Transverse colon (tissue), 4 donors: ENCODE data around the gene CRB2. TPM values are rescaled to one million over a fixed set of nuclear protein-coding genes. Genes with fewer than 3 reads are reported as not detected.

ENCODE experiments used
- DNase-seq: peaks from one replicate; pipeline ENCODE4 v3.0.0-alpha.2; 2019
- H3K27ac ChIP-seq, 4 donors: fragments of 200-600 bp; sonication (generic); 2 replicates each; pipeline ENCODE4 v1.5.1; 2016 to 2018; ENCODE audit warnings: inconsistent platforms in 4 of 4
- H3K27me3 ChIP-seq: fragments of 200-600 bp; sonication (generic); 2 replicates; pipeline ENCODE4 v1.5.1; 2017; ENCODE audit warnings: inconsistent platforms
- H3K36me3 ChIP-seq, 4 donors: fragments of 200-600 bp; sonication (generic); 2 replicates each; pipeline ENCODE4 v1.5.1; 2017 to 2019; ENCODE audit warnings: inconsistent platforms in 4 of 4
- H3K4me1 ChIP-seq, 4 donors: fragments of 200-600 bp; sonication (generic); 2 replicates each; pipeline ENCODE4 v1.5.1; 2017 to 2020; ENCODE audit warnings: inconsistent platforms in 4 of 4
- H3K4me3 ChIP-seq, 4 donors: fragments of 200-600 bp; sonication (generic); 1 replicate in 1 of 4; 2 replicates in 3 of 4; pipeline versions ENCODE4 v1.5.1 to v1.6.1; 2017 to 2019; ENCODE audit warnings: inconsistent platforms in 4 of 4
- H3K9me3 ChIP-seq, 2 donors: fragments of 200-600 bp; sonication (generic); 2 replicates each; pipeline ENCODE4 v1.5.1; 2017 to 2019; ENCODE audit warnings: inconsistent platforms in 2 of 2
- EP300 ChIP-seq: sonication (generic); formaldehyde crosslinking; IDR thresholded peaks from one replicate; pipeline ENCODE4 v1.6.1; 2017; ENCODE audit warnings: antibody characterized with exemption, low read depth
- POLR2A ChIP-seq: fragments of 450-650 bp; IDR thresholded peaks from one replicate; pipeline ENCODE4 v1.6.1; 2016; ENCODE audit warnings: antibody characterized with exemption, mild to moderate bottlenecking, moderate library complexity
- POLR2AphosphoS5 ChIP-seq, 3 donors: sonication (generic); formaldehyde crosslinking; IDR thresholded peaks; one replicate each; pipeline ENCODE4 v1.6.1; 2016; ENCODE audit warnings: antibody characterized with exemption in 3 of 3
- WGBS, 2 donors: methylation state at CpG; one replicate each; pipeline ENCODE4 v1.1.5; 2018; ENCODE audit warnings: low coverage in 1 of 2; 5-methylcytosine and 5-hydroxymethylcytosine counted together
- in situ Hi-C, 4 donors: fragments of 200-750 bp; cut with MboI; loops; one replicate each; pipeline versions ENCODE4 v1.15.0 to v1.15.1; 2017; ENCODE audit warnings: low sequenced_read_pairs in 3 of 4, low pct_ligation_motif_present in 1 of 4, low pct_unique_long_range_greater_than_20kb in 1 of 4
- intact Hi-C: fragments of 100-400 bp; cut with DNase I; formaldehyde crosslinking; loops from one replicate; pipeline ENCODE4 v1.15.1; 2023; ENCODE audit warnings: low total_unique reads
- total RNA-seq, 4 donors: library from RNA; depleted of rRNA; stranded (reverse); fragments of >200 nt; gene quantifications; one replicate each; pipeline ENCODE4 v1.1.0, GENCODE V29; 2016
- TF ChIP-seq, protein P1 (sequence below), 5 experiments: fragments of 200-600 bp in 3 of 5; fragments of 450-650 bp in 2 of 5; sonication (generic) in 3 of 5; IDR thresholded peaks; 1 replicate in 2 of 5; 2 replicates in 3 of 5; pipeline ENCODE4 v1.5.1; 2016 to 2017; ENCODE audit warnings: antibody characterized with exemption in 5 of 5, inconsistent platforms in 3 of 5, mild to moderate bottlenecking in 2 of 5, moderate library complexity in 1 of 5

CRB2 gene
- under 1 TPM in 3 of 4 donors, not detected in 1; 0.32 to 0.82 (median 0.75) TPM for total RNA-seq

DNA sequence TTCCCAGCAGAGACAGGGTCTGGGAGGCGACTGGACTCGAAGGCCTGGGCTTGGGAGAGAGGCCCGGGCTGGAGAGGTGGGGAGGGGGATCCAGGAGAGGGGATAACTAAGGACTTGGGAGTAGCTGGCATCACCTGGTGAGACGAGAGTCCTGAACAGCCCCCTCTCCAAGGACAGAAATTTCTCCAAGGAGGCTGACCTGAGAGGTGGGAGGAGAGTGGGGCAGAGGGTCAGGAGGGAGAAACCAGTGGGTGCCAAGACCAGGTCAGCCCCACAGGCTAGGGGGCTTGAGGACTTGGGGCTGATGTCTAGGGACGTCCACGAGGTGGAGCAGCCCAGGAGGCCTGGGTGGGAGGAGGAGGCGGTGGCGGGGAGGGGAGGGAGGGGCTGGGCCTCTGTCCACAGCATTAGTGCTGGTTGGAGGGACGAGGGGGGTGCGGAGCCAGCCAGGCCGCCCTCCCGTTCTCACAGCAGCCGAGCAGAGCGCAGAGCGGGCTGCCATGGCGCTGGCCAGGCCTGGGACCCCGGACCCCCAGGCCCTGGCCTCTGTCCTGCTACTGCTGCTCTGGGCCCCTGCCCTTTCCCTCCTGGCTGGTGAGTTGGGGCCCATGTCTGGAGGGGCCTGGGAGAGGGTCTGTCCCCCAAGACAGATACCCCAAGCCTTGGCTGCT is at the start of gene CRB2:
Gene CRB2 (plus strand): TSS at position 437 of the 671 bp plus-strand sequence. CDS start 64 bp downstream, at position 501.
- 50 to 80% methylated on average over 2 to 16 of the region's 17 CpGs for WGBS, 2 donors
- intact Hi-C loops = loop anchor here (10.0 kb wide), 1 partner anchor 241 kb away; no protein-coding TSS in a partner anchor
- H3K4me3 ChIP-seq = no peak within 1 kb of the TSS

DNA sequence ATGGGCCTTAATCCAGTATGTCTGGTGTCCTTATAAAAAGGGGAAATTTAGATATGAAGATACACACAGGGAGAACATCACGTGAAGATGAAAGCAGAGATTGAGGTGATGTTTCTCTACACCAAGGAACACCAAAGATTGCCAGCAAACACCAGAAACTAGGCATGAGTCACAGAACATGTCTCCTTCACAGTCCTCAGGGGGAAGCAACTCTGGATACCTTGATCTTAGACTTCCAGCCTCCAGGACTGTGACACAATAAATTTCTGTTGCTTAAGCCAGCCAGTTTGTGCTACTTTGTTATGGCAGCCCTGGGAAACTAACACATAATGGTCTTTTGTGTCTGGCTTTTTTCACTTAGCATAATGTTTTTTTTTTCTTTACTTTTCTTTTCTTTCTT is 46.4 kb upstream of the CRB2 start:
- DNase-seq = no peak
- H3K27ac ChIP-seq = no peak overlapping the region
- H3K36me3 ChIP-seq = no peaks in the 10 kb centered on the region
- H3K4me3 ChIP-seq = no peak overlapping the region
- WGBS, 2 donors = 57% methylated on average over 1 of the region's 1 CpG; no CpG with 5 or more reads in 1 of the 2 donors
- TF ChIP-seq, protein P1, sequence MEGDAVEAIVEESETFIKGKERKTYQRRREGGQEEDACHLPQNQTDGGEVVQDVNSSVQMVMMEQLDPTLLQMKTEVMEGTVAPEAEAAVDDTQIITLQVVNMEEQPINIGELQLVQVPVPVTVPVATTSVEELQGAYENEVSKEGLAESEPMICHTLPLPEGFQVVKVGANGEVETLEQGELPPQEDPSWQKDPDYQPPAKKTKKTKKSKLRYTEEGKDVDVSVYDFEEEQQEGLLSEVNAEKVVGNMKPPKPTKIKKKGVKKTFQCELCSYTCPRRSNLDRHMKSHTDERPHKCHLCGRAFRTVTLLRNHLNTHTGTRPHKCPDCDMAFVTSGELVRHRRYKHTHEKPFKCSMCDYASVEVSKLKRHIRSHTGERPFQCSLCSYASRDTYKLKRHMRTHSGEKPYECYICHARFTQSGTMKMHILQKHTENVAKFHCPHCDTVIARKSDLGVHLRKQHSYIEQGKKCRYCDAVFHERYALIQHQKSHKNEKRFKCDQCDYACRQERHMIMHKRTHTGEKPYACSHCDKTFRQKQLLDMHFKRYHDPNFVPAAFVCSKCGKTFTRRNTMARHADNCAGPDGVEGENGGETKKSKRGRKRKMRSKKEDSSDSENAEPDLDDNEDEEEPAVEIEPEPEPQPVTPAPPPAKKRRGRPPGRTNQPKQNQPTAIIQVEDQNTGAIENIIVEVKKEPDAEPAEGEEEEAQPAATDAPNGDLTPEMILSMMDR (IDR thresholded peaks at IDR 0.05) = no peak
- TF ChIP-seq POLR2AphosphoS5 (IDR thresholded peaks at IDR 0.05) (no peak), EP300 (no peak)
- in situ Hi-C loops = no loop called here
- intact Hi-C loops = no loop called here
- H3K4me1 ChIP-seq = peaks cover 0 to 6% (median 0%) of the 10 kb centered on the region in 4 donors
- H3K27me3 ChIP-seq = no peaks in the 10 kb centered on the region
- no peaks in the 10 kb centered on the region for H3K9me3 ChIP-seq

More for the DNA sequence above, at the start of gene CRB2:
- no peaks in the 10 kb centered on the region for H3K9me3 ChIP-seq
- in situ Hi-C loops = loop anchor here in 1 of 4 donors (10.0 kb wide), 1 partner anchor 271 kb away; no protein-coding TSS in a partner anchor
- TF ChIP-seq EP300 = no peak
- no peak for TF ChIP-seq POLR2A
- TF ChIP-seq POLR2AphosphoS5 (IDR thresholded peaks at IDR 0.05) = no peak
- TF ChIP-seq, protein P1 (IDR thresholded peaks at IDR 0.05) = no peak
- no peaks in the 10 kb centered on the region for H3K27me3 ChIP-seq
- no peak within 1 kb of the TSS for H3K27ac ChIP-seq
- peaks cover 3 to 41% (median 19%) of the 10 kb centered on the region in 4 donors for H3K4me1 ChIP-seq
- no peak for DNase-seq
- H3K36me3 ChIP-seq = no peaks in the 10 kb centered on the region

DNA sequence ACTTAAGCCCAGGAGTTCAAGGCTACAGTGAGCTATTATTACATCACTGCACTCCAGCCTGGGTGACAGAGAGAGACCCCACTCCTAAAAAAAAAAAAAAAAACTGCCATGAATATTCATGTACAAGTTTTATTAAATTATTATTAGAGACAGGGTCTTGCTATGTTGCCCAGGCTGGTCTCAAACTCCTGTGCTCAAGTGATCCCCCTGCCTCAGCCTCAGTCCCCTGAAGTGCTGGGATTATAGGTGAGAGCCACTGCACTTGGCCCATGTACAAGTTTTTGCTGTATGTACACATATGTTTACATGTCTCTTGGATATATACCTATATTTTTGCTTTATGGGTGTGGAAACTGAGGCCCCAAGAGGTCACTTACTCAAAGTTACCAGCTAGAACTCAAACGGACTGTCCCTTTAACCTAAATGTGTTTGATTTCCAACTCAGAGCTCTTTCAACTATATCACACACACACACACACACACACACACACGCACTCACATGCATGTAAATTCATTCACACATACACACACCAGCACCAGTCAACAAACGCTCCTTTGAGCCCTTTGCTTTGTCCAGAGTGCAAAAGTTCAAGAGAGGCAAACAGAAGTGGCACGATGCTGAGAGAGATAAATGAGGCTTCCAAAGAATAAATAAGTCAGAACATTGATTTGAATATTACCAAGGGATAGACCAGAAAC is 45.3 kb upstream of the CRB2 start:
- no peaks in the 10 kb centered on the region for H3K9me3 ChIP-seq
- 54 to 68% methylated on average over 3 to 4 of the region's 4 CpGs for WGBS, 2 donors
- intact Hi-C loops (no loop called here), in situ Hi-C loops (no loop called here)
- no peak overlapping the region for H3K27ac ChIP-seq
- TF ChIP-seq POLR2AphosphoS5 (IDR thresholded peaks at IDR 0.05) = no peak
- TF ChIP-seq POLR2A = no peak
- no peak for TF ChIP-seq EP300
- TF ChIP-seq, protein P1 (IDR thresholded peaks at IDR 0.05) = no peak
- H3K4me1 ChIP-seq = no peaks in the 10 kb centered on the region
- no peaks in the 10 kb centered on the region for H3K27me3 ChIP-seq
- no peaks in the 10 kb centered on the region for H3K36me3 ChIP-seq
- no peak for DNase-seq
- no peak overlapping the region for H3K4me3 ChIP-seq

DNA sequence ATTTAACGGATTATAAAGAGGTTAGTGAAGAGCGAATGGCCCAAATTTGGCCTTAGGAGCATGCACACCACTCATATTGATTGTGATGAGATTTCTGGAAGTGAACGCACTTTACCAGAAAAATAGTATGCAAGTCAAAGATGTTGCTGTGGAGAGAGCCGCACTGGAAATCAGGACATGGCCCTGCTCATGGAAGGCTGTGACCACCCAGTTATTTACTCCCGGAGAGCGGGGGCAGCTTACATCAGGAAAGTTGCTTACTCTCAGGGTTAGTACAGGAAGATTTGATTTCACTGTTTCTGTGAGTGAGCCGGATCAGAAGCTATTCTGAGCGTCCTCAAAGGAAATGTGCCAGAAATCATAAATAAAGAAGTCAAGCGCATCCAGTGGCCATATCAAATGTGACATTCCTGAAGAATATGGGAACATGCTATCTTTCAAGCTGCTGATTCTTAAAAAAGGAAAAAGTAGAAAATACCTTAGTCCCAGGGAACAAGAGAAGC is 44.7 kb upstream of the CRB2 start:
- Histone ChIP-seq H3K4me1 (no peaks in the 10 kb centered on the region), H3K27me3 (no peaks in the 10 kb centered on the region), H3K9me3 (no peaks in the 10 kb centered on the region), H3K4me3 (no peak overlapping the region), H3K36me3 (no peaks in the 10 kb centered on the region), H3K27ac (no peak overlapping the region)
- intact Hi-C loops (no loop called here), in situ Hi-C loops (no loop called here)
- TF ChIP-seq POLR2A = no peak
- TF ChIP-seq, protein P1 (IDR thresholded peaks at IDR 0.05) = no peak
- TF ChIP-seq POLR2AphosphoS5 (IDR thresholded peaks at IDR 0.05) = no peak
- TF ChIP-seq EP300 = no peak
- no peak for DNase-seq
- WGBS, 2 donors = 73 to 75% methylated on average over 6 to 9 of the region's 9 CpGs
